ENCODE results near the gene MGAT5.

DNA sequence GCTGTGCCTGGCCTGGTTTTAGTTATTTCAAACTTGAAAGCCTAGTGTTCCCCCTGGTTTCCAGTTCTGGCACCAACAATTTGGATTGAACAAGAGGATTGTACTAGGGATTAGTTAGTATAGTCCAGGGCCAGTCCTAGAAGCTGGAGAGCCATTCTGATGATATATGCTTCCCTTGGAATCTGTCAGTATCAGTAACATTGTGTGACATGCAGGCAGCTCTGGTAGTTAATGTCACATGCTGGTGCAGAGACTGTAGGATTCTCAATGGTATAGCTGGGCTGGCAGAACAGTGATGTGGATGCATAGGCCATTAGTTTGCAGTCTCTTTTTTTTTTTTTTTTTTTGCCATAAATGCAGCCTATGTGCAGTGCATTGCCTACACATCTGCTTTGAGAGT is 3.6 kb downstream of the MGAT5 start:
- TF ChIP-seq CTCF (IDR thresholded peaks at IDR 0.05) (no peak), POLR2A (IDR thresholded peaks at IDR 0.05) (no peak)
